NK-92 (cell line): ENCODE results near the gene HOXA6.

Experiments used
- DNase-seq: peaks from one replicate; lab custom pipeline; 2025; ENCODE audit not compliant: unreplicated experiment; lab: John Stamatoyannopoulos, UW

HOXA6 gene

GRCh38 chr7:27124902-27125689, 22.5 kb downstream of the HOXA6 start:
- DNase-seq = no peak

GRCh38 chr7:27124096-27124901, 23.3 kb downstream of the HOXA6 start:
- no peak for DNase-seq

GRCh38 chr7:27123477-27124053, 24.0 kb downstream of the HOXA6 start:
- no peak for DNase-seq

- DNase-seq = no peak
Observed at GRCh38 chr7:27123007-27123476, 24.5 kb downstream of the HOXA6 start.

GRCh38 chr7:27122077-27122910, 25.3 kb downstream of the HOXA6 start:
- DNase-seq = no peak

GRCh38 chr7:27121684-27122076, 25.9 kb downstream of the HOXA6 start:
- DNase-seq = no peak

- no peak for DNase-seq
Observed at GRCh38 chr7:27119412-27119911, 28.1 kb downstream of the HOXA6 start.

GRCh38 chr7:27118580-27118979, 29.0 kb downstream of the HOXA6 start:
- no peak for DNase-seq

- no peak for DNase-seq
Observed at GRCh38 chr7:27117887-27118491, 29.6 kb downstream of the HOXA6 start.

- DNase-seq = no peak
Observed at GRCh38 chr7:27116962-27117886, 30.4 kb downstream of the HOXA6 start.

- DNase-seq = no peak
Observed at GRCh38 chr7:27116031-27116961, 31.3 kb downstream of the HOXA6 start.

GRCh38 chr7:27115221-27116026, 32.1 kb downstream of the HOXA6 start:
- DNase-seq = no peak

- DNase-seq = no peak
Observed at GRCh38 chr7:27114881-27115220, 32.7 kb downstream of the HOXA6 start.

GRCh38 chr7:27113991-27114769, 33.4 kb downstream of the HOXA6 start:
- DNase-seq = no peak

- no peak for DNase-seq
Observed at GRCh38 chr7:27112955-27113949, 34.3 kb downstream of the HOXA6 start.
